ENCODE data around the gene LZTS2. TPM values are rescaled to one million over a fixed set of nuclear protein-coding genes. Genes with fewer than 3 reads are reported as not detected.

LZTS2 gene
- total RNA-seq, 1 experiment from 2014 or later: 108 TPM

- DNase-seq: peak; percentile 94
- peak overlapping the region; percentile 20 for H3K4me3 ChIP-seq (ENCODE audit: insufficient read depth, low read depth, low read length)
- H3K36me3 ChIP-seq (replicated peaks; ENCODE audit: control insufficient read depth, insufficient read depth, low read length): no peaks in the 10 kb centered on the region
- peaks cover 56% of the 10 kb centered on the region for H3K27me3 ChIP-seq (ENCODE audit: control insufficient read depth, insufficient read depth, low read length)
Observed at GRCh38 chr10:101050208-101051069, 50.8 kb downstream of the LZTS2 start.

DNA sequence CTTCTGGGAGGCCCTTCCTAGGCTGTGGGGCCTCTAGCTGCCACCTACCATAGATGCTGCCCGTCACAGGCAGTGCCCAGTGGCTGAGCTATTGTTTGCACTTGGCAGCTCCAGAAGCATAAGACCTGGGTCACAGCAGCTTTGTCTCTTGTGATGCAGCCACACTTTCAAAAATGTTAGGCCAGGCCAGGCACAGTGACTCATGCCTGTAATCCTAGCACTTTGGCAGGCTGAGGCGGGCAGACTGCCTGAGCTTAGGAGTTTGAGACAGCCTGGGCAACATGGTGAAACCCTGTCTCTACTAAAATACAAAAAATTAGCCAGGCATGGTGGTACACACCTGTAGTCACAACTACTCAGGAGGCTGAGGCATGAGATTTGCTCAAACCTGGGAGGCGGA lies 52.7 kb downstream of the LZTS2 start:
- no peaks in the 10 kb centered on the region for H3K36me3 ChIP-seq (replicated peaks; ENCODE audit: control insufficient read depth, insufficient read depth, low read length)
- DNase-seq: no peak
- no peak overlapping the region for H3K4me3 ChIP-seq (ENCODE audit: insufficient read depth, low read depth, low read length)
- H3K27me3 ChIP-seq (ENCODE audit: control insufficient read depth, insufficient read depth, low read length): peaks cover 39% of the 10 kb centered on the region

DNA sequence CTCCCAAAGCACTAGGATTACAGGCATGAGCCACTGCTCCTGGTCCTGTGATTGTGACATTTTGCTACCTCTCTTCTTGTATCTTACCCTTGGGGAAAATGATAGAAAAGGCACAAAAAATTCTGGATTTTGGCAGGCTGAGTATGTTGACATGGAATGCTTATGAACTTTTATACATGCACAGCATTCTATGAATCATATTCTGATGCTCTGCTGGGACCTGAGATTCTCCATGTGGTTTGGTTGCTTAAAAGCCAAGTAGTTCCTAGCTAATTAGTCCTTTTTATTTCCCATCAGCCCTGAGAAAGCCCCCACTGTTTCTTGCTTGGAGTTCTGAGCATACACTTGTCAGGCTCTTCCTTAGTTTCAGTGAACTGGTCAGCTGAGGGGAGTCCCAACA lies 53.9 kb downstream of the LZTS2 start:
- Histone ChIP-seq H3K36me3 (replicated peaks; ENCODE audit: control insufficient read depth, insufficient read depth, low read length) (no peaks in the 10 kb centered on the region), H3K27me3 (ENCODE audit: control insufficient read depth, insufficient read depth, low read length) (peaks cover 27% of the 10 kb centered on the region)
- DNase-seq: no peak

DNA sequence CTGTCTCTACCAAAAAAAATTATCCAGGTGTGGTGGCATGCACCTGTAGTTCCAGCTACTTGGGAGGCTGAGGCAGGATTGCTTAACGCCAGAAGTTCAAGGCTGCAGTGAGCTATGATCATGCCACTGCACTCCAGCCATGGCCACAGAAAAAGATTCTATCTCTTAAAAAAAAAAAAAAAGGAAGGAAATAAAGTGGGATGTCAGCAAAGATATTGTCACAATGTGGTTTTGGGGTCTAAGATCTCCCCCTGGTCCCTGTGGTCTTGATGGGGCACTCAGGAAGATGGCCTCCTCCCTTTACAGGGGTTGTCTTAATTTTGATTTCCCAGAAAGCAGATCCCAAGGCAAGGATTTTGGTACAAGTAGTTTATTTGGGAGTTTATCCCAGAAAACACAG lies 54.7 kb downstream of the LZTS2 start:
- no peak for DNase-seq
- H3K36me3 ChIP-seq (replicated peaks; ENCODE audit: control insufficient read depth, insufficient read depth, low read length): no peaks in the 10 kb centered on the region
- no peak overlapping the region for H3K4me3 ChIP-seq (ENCODE audit: insufficient read depth, low read depth, low read length)
- peaks cover 18% of the 10 kb centered on the region for H3K27me3 ChIP-seq (ENCODE audit: control insufficient read depth, insufficient read depth, low read length)

More for the DNA sequence above, 53.9 kb downstream of the LZTS2 start:
- H3K4me3 ChIP-seq (ENCODE audit: insufficient read depth, low read depth, low read length): no peak overlapping the region

DNA sequence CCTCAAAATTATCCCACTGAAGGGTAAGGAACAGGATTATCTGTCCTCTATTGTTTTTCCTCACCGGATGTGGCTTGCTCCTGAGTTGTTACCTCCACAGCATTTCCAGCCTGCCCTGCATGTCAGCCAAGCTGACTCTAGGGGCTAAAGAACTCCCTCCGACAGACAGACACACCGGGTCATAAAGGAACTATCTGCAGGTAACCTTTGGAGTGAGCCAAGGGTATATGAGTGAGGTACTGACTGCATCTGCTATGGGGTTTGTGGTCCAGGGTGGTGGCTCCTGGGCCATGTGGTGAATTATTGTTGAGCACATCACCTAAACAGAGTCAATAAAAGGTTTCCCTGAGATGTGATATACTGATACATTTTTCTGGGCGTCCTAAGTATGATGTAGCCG lies 55.3 kb downstream of the LZTS2 start:
- DNase-seq: no peak
- Histone ChIP-seq H3K27me3 (ENCODE audit: control insufficient read depth, insufficient read depth, low read length) (peaks cover 13% of the 10 kb centered on the region), H3K36me3 (replicated peaks; ENCODE audit: control insufficient read depth, insufficient read depth, low read length) (no peaks in the 10 kb centered on the region), H3K4me3 (ENCODE audit: insufficient read depth, low read depth, low read length) (no peak overlapping the region)

- no peak for DNase-seq
- Histone ChIP-seq H3K4me3 (ENCODE audit: insufficient read depth, low read depth, low read length) (no peak overlapping the region), H3K36me3 (replicated peaks; ENCODE audit: control insufficient read depth, insufficient read depth, low read length) (no peaks in the 10 kb centered on the region), H3K27me3 (ENCODE audit: control insufficient read depth, insufficient read depth, low read length) (peaks cover 8% of the 10 kb centered on the region)
Observed at GRCh38 chr10:101055411-101055810, 55.8 kb downstream of the LZTS2 start.

GRCh38 chr10:101056365-101057151 lies 57.0 kb downstream of the LZTS2 start:
- Histone ChIP-seq H3K27me3 (ENCODE audit: control insufficient read depth, insufficient read depth, low read length) (peaks cover 2% of the 10 kb centered on the region; the same call in 1 of the 2 replicates), H3K4me3 (ENCODE audit: insufficient read depth, low read depth, low read length) (no peak overlapping the region), H3K36me3 (replicated peaks; ENCODE audit: control insufficient read depth, insufficient read depth, low read length) (no peaks in the 10 kb centered on the region)
- no peak for DNase-seq

Other genes with a start within 250 kb of the LZTS2 start
- 11.1 and 16.3 TPM in 2 replicates for gene SLF2, start 86.8 kb upstream of the LZTS2 start, total RNA-seq (2014; rRNA removed; shearing (Covaris generic))
- gene SEMA4G, start 30.3 kb upstream of the LZTS2 start, total RNA-seq (2014; rRNA removed; shearing (Covaris generic)): 3.4 and 8.2 TPM in 2 replicates
- 106 and 107 TPM in 2 replicates for gene MRPL43, start 12.3 kb upstream of the LZTS2 start, total RNA-seq (2014; rRNA removed; shearing (Covaris generic))
- 16.0 and 19.2 TPM in 2 replicates for gene TWNK, start 12.3 kb upstream of the LZTS2 start, total RNA-seq (2014; rRNA removed; shearing (Covaris generic))
- 2.3 and 5.1 TPM in 2 replicates for gene PDZD7, start 31.3 kb downstream of the LZTS2 start, total RNA-seq (2014; rRNA removed; shearing (Covaris generic))
- gene SFXN3, start 31.4 kb downstream of the LZTS2 start, total RNA-seq (2014; rRNA removed; shearing (Covaris generic)): 4.1 and 5.6 TPM in 2 replicates
- 11.9 and 22.0 TPM in 2 replicates for gene KAZALD1, start 62.2 kb downstream of the LZTS2 start, total RNA-seq (2014; rRNA removed; shearing (Covaris generic))
- gene TLX1, start 131.5 kb downstream of the LZTS2 start, total RNA-seq (2014; rRNA removed; shearing (Covaris generic)): 0.11 TPM in 1 of 2 replicates, not detected in the other
- not detected in 2 replicates for gene LBX1, start 229.7 kb downstream of the LZTS2 start, total RNA-seq (2014; rRNA removed; shearing (Covaris generic))